Caco-2 (cell line): ENCODE results near the gene ARNT2. TPM values are rescaled to one million over a fixed set of nuclear protein-coding genes. Genes with fewer than 3 reads are reported as not detected.

ENCODE experiments used
- BruUV-seq: library from RNA; stranded (reverse); fragments of 400-500 nt; replicated peaks from 2 replicates; lab custom pipeline; 2021; lab: Mats Ljungman, UMichigan
- CTCF ChIA-PET: fragments of 300-600 bp; sonication (Branson Sonifier 250); formaldehyde crosslinking; loops from one replicate; lab custom pipeline; 2022; ENCODE audit warnings: antibody characterized with exemption; lab: Charles Lee
- POLR2A ChIA-PET: fragments of 300-600 bp; sonication (Branson Sonifier 250); formaldehyde crosslinking; loops from one replicate; lab custom pipeline; 2022; ENCODE audit warnings: antibody characterized with exemption; lab: Charles Lee
- DNase-seq, 2 experiments: peaks; one replicate each; pipeline versions ENCODE4 v3.0.0 to v3.0.0-alpha.2; 2020 to 2022
- H3K27me3 ChIP-seq: replicated peaks from 2 replicates; pipeline ENCODE4 v1.6.0; 2011; ENCODE audit warnings: low read length; ENCODE audit not compliant: control insufficient read depth, insufficient read depth
- H3K36me3 ChIP-seq: 2 replicates; pipeline ENCODE4 v1.5.1; 2011; ENCODE audit warnings: low read length; ENCODE audit not compliant: control insufficient read depth, insufficient read depth
- H3K4me1 ChIP-seq: fragments of 250-450 bp; sonication (Bioruptor Pico); 2 replicates; pipeline ENCODE4 v1.5.1; 2020; ENCODE audit warnings: mild to moderate bottlenecking
- H3K4me3 ChIP-seq: 2 replicates; pipeline ENCODE4 v1.5.1; 2011; ENCODE audit warnings: low read depth, mild to moderate bottlenecking, control low read depth, low read length
- H3K9me3 ChIP-seq: fragments of 250-450 bp; sonication (Bioruptor Pico); 2 replicates; pipeline ENCODE4 v1.5.1; 2020; ENCODE audit warnings: mild to moderate bottlenecking, moderate library complexity
- H3K27ac Mint-ChIP-seq: one replicate; pipeline ENCODE4 v1.8.0; 2022; ENCODE audit warnings: mixed read lengths; ENCODE audit not compliant: unreplicated experiment
- H3K27me3 Mint-ChIP-seq: one replicate; pipeline ENCODE4 v1.8.0; 2022; ENCODE audit warnings: mixed read lengths; ENCODE audit not compliant: insufficient read depth, unreplicated experiment
- H3K36me3 Mint-ChIP-seq: one replicate; pipeline ENCODE4 v1.8.0; 2022; ENCODE audit warnings: mild to moderate bottlenecking, mixed read lengths; ENCODE audit not compliant: insufficient read depth, unreplicated experiment
- H3K4me1 Mint-ChIP-seq: one replicate; pipeline ENCODE4 v1.8.0; 2022; ENCODE audit warnings: low read depth, mixed read lengths; ENCODE audit not compliant: unreplicated experiment
- H3K4me3 Mint-ChIP-seq: one replicate; pipeline ENCODE4 v1.8.0; 2022; ENCODE audit warnings: mild to moderate bottlenecking, moderate library complexity, mixed read lengths; ENCODE audit not compliant: unreplicated experiment
- H3K9me3 Mint-ChIP-seq: one replicate; pipeline ENCODE4 v1.8.0; 2022; ENCODE audit warnings: mixed read lengths; ENCODE audit not compliant: unreplicated experiment
- intact Hi-C: fragments of 100-400 bp; cut with micrococcal nuclease; formaldehyde crosslinking; loops from one replicate; pipeline ENCODE4 v1.10.0; 2022; ENCODE audit not compliant: unreplicated experiment
- total RNA-seq: library from RNA; stranded (reverse); gene quantifications from 2 replicates; pipeline ENCODE4 v1.2.3, GENCODE V29; 2022
- TF ChIP-seq, protein P1 (sequence below), 2 experiments: fragments of 200-600 bp in 1 of 2; IDR thresholded peaks; 1 replicate in 1 of 2; 2 replicates in 1 of 2; pipeline versions ENCODE4 v1.5.1 to v1.8.0; 2011 to 2022; ENCODE audit warnings: antibody characterized with exemption in 1 of 2, control low read depth in 1 of 2, inconsistent platforms in 1 of 2, low read depth in 1 of 2, low read length in 1 of 2, mild to moderate bottlenecking in 1 of 2, moderate library complexity in 1 of 2; ENCODE audit not compliant: insufficient read depth in 1 of 2, severe bottlenecking in 1 of 2, unreplicated experiment in 1 of 2

ARNT2 gene
- total RNA-seq, 1 experiment from 2014 or later = 0.23 TPM

DNA sequence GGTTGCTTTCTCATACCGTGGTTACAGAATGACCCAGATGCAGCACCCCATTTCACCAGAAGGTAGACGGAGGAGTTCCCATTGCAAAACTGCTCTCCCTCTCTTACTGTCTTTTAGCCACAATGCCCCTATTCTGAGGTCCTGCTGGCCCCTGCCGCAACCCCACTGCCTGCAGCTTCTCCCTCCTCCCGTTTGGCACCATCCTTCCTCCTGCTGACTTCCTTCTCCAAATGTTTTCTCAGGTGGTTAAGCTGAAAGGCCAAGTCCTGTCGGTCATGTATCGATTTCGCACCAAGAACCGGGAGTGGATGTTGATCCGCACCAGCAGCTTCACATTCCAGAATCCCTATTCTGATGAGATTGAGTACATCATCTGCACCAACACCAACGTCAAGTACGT lies 158.7 kb downstream of the ARNT2 start:
- CTCF ChIA-PET = interaction anchor here (0.6 kb wide), 1 partner anchor 237 kb away, joined by 3 read pairs; no protein-coding TSS in a partner anchor
- Mint-ChIP-seq H3K4me1 (no peaks in the 10 kb centered on the region), H3K36me3 (no peaks in the 10 kb centered on the region), H3K4me3 (no peak overlapping the region), H3K27ac (no peak overlapping the region), H3K9me3 (no peaks in the 10 kb centered on the region), H3K27me3 (peaks cover 17% of the 10 kb centered on the region)
- no peaks in the 10 kb centered on the region for H3K36me3 ChIP-seq
- intact Hi-C loops = no loop called here
- DNase-seq = no peak
- H3K27me3 ChIP-seq = no peaks in the 10 kb centered on the region
- H3K4me1 ChIP-seq = no peaks in the 10 kb centered on the region
- TF ChIP-seq, protein P1, sequence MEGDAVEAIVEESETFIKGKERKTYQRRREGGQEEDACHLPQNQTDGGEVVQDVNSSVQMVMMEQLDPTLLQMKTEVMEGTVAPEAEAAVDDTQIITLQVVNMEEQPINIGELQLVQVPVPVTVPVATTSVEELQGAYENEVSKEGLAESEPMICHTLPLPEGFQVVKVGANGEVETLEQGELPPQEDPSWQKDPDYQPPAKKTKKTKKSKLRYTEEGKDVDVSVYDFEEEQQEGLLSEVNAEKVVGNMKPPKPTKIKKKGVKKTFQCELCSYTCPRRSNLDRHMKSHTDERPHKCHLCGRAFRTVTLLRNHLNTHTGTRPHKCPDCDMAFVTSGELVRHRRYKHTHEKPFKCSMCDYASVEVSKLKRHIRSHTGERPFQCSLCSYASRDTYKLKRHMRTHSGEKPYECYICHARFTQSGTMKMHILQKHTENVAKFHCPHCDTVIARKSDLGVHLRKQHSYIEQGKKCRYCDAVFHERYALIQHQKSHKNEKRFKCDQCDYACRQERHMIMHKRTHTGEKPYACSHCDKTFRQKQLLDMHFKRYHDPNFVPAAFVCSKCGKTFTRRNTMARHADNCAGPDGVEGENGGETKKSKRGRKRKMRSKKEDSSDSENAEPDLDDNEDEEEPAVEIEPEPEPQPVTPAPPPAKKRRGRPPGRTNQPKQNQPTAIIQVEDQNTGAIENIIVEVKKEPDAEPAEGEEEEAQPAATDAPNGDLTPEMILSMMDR (IDR thresholded peaks at IDR 0.05; ENCODE audit: insufficient read depth in 1 of 2, low read depth in 1 of 2, low read length in 1 of 2, severe bottlenecking in 1 of 2, unreplicated experiment in 1 of 2) = no peak
- no peaks in the 10 kb centered on the region for H3K9me3 ChIP-seq
- H3K4me3 ChIP-seq = no peak overlapping the region
- POLR2A ChIA-PET = no interaction called here
- BruUV-seq = no TSS peak

DNA sequence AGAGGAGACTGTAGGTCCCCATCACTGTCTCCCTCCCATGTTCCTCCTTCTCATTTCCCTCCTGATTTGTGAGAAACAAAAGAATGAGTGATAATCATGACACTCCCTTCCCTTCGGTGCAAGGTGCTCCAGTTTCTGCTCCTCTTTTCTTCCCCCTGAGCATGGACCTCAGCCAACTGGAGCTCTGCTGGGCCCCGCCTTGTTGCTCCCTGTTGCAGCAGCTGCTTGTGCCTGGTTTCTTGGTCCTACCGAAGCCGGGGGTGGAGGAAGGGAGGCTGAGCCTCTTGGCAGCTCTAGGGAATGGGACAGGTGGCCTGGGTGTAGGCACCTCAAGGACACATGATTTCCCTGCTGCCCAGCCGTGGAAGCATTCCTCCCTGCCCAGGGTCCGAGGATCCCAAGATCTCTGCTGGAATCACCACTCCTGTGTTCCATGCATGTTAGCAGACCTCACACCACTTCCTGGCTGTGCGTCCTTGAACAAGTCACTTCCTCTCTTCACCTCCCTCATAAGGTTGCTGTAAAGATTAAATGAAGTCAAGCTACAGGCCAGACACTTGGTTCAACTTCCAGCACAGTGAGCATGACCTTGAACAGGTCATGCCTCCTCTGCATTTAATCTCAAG lies 159.3 kb downstream of the ARNT2 start:
- H3K4me1 Mint-ChIP-seq = no peaks in the 10 kb centered on the region
- no peaks in the 10 kb centered on the region for H3K9me3 Mint-ChIP-seq
- intact Hi-C loops = no loop called here
- ChIA-PET CTCF (no interaction called here), POLR2A (no interaction called here)
- Histone ChIP-seq H3K36me3 (no peaks in the 10 kb centered on the region), H3K4me1 (no peaks in the 10 kb centered on the region), H3K9me3 (no peaks in the 10 kb centered on the region), H3K27me3 (no peaks in the 10 kb centered on the region), H3K4me3 (no peak overlapping the region)
- TF ChIP-seq, protein P1 (IDR thresholded peaks at IDR 0.05; ENCODE audit: insufficient read depth in 1 of 2, low read depth in 1 of 2, low read length in 1 of 2, severe bottlenecking in 1 of 2, unreplicated experiment in 1 of 2) = no peak
- no peak overlapping the region for H3K27ac Mint-ChIP-seq
- no peak overlapping the region for H3K4me3 Mint-ChIP-seq
- DNase-seq = no peak
- BruUV-seq = no TSS peak
- H3K36me3 Mint-ChIP-seq = no peaks in the 10 kb centered on the region
- peaks cover 17% of the 10 kb centered on the region for H3K27me3 Mint-ChIP-seq

DNA sequence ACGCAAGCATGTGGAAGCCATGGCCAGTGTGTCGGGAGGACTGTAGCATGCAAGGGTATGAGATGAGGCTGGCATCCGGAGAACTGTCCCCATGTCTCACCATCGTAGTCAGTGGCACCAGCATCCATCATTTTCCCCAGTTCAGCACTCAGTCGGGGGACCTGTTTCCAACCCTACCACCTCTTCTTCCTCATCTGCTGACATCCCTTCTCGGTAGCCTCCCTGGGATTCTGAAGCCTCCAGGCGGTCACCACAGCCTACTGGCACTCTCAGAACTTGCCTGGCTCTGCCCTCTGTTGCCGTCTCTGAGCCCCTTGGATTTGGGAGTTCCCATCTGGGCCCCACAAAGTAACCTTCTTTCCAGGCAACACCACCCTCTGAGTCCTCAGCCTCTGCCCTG lies 159.9 kb downstream of the ARNT2 start:
- H3K27ac Mint-ChIP-seq = no peak overlapping the region
- peaks cover 17% of the 10 kb centered on the region for H3K27me3 Mint-ChIP-seq
- H3K4me1 Mint-ChIP-seq = no peaks in the 10 kb centered on the region
- CTCF ChIA-PET = no interaction called here
- BruUV-seq = no TSS peak
- POLR2A ChIA-PET = no interaction called here
- no peaks in the 10 kb centered on the region for H3K36me3 Mint-ChIP-seq
- Histone ChIP-seq H3K27me3 (no peaks in the 10 kb centered on the region), H3K4me1 (no peaks in the 10 kb centered on the region), H3K4me3 (no peak overlapping the region), H3K36me3 (no peaks in the 10 kb centered on the region), H3K9me3 (no peaks in the 10 kb centered on the region)
- H3K9me3 Mint-ChIP-seq = no peaks in the 10 kb centered on the region
- TF ChIP-seq, protein P1 (IDR thresholded peaks at IDR 0.05; ENCODE audit: insufficient read depth in 1 of 2, low read depth in 1 of 2, low read length in 1 of 2, severe bottlenecking in 1 of 2, unreplicated experiment in 1 of 2) = no peak
- no peak for DNase-seq
- intact Hi-C loops = no loop called here
- no peak overlapping the region for H3K4me3 Mint-ChIP-seq
